ENCODE results near the gene PKD2L2. TPM values are rescaled to one million over a fixed set of nuclear protein-coding genes. Genes with fewer than 3 reads are reported as not detected.
"Not testable (repeated sequence)": the region's sequence is repeated elsewhere in the genome, so short reads cannot be mapped to it uniquely, and the experiment has no call there.

The PKD2L2 gene
- total RNA-seq, 1 experiment from 2014 or later = not detected

DNA sequence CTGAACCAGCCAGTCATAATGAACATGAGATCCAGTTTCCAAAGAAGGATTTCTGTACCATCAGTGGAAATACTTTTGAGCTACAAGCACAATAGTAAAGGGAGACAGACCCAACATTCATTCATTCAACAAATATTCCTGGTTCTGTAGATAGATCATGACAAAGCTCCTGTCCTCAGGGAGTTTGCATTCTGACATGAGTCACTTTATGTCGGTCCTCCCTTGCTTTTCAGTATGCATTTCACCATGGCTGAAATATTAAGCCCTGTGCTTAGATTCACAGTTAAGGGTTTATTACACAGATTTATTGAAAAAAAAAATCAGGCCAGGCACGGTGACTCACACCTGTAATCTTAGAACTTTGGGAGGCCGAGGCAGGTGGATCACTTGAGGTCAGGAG, 27.0 kb upstream of the PKD2L2 start:
- intact Hi-C loops (cut with micrococcal nuclease; ENCODE audit: unreplicated experiment) = no loop called here
- peaks cover 4% of the 10 kb centered on the region for H3K27me3 Mint-ChIP-seq (ENCODE audit: insufficient read depth, unreplicated experiment)
- TF ChIP-seq, protein P1, sequence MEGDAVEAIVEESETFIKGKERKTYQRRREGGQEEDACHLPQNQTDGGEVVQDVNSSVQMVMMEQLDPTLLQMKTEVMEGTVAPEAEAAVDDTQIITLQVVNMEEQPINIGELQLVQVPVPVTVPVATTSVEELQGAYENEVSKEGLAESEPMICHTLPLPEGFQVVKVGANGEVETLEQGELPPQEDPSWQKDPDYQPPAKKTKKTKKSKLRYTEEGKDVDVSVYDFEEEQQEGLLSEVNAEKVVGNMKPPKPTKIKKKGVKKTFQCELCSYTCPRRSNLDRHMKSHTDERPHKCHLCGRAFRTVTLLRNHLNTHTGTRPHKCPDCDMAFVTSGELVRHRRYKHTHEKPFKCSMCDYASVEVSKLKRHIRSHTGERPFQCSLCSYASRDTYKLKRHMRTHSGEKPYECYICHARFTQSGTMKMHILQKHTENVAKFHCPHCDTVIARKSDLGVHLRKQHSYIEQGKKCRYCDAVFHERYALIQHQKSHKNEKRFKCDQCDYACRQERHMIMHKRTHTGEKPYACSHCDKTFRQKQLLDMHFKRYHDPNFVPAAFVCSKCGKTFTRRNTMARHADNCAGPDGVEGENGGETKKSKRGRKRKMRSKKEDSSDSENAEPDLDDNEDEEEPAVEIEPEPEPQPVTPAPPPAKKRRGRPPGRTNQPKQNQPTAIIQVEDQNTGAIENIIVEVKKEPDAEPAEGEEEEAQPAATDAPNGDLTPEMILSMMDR (IDR thresholded peaks at IDR 0.05; ENCODE audit: insufficient read depth in 1 of 2, low read depth in 1 of 2, low read length in 1 of 2, severe bottlenecking in 1 of 2, unreplicated experiment in 1 of 2) = no peak
- no peaks in the 10 kb centered on the region for H3K36me3 ChIP-seq (ENCODE audit: control insufficient read depth, insufficient read depth, low read length)
- no peaks in the 10 kb centered on the region for H3K4me1 Mint-ChIP-seq (ENCODE audit: low read depth, unreplicated experiment)
- no peaks in the 10 kb centered on the region; the same call in 1 of the 2 replicates for H3K27me3 ChIP-seq (replicated peaks; ENCODE audit: control insufficient read depth, insufficient read depth, low read length)
- no peaks in the 10 kb centered on the region for H3K9me3 Mint-ChIP-seq (ENCODE audit: unreplicated experiment)
- H3K27ac Mint-ChIP-seq (ENCODE audit: unreplicated experiment) = no peak overlapping the region
- no peaks in the 10 kb centered on the region for H3K4me1 ChIP-seq
- no peak overlapping the region for H3K4me3 Mint-ChIP-seq (ENCODE audit: unreplicated experiment)
- CTCF ChIA-PET = no interaction called here
- H3K36me3 Mint-ChIP-seq (ENCODE audit: insufficient read depth, unreplicated experiment) = no peaks in the 10 kb centered on the region
- no TSS peak for BruUV-seq (replicated peaks)
- no peak overlapping the region for H3K4me3 ChIP-seq (ENCODE audit: low read depth, low read length)
- DNase-seq = no peak
- POLR2A ChIA-PET = no interaction called here
- H3K9me3 ChIP-seq = no peaks in the 10 kb centered on the region

- BruUV-seq (replicated peaks); H3K4me1 ChIP-seq; H3K27me3 ChIP-seq (replicated peaks; ENCODE audit: control insufficient read depth, insufficient read depth, low read length); H3K36me3 Mint-ChIP-seq (ENCODE audit: insufficient read depth, unreplicated experiment); H3K9me3 ChIP-seq; H3K36me3 ChIP-seq (ENCODE audit: control insufficient read depth, insufficient read depth, low read length); H3K4me3 Mint-ChIP-seq (ENCODE audit: unreplicated experiment); H3K27ac Mint-ChIP-seq (ENCODE audit: unreplicated experiment); H3K9me3 Mint-ChIP-seq (ENCODE audit: unreplicated experiment); DNase-seq; H3K4me3 ChIP-seq (ENCODE audit: low read depth, low read length); H3K27me3 Mint-ChIP-seq (ENCODE audit: insufficient read depth, unreplicated experiment); H3K4me1 Mint-ChIP-seq (ENCODE audit: low read depth, unreplicated experiment); intact Hi-C loops (cut with micrococcal nuclease; ENCODE audit: unreplicated experiment); POLR2A ChIA-PET: not testable (repeated sequence)
- CTCF ChIA-PET = interaction anchor here (0.5 kb wide), 1 partner anchor 177 kb away, joined by 4 read pairs; no protein-coding TSS in a partner anchor
These were observed 25.6 kb upstream of the PKD2L2 start for GRCh38 chr5:137863653-137864052.

GRCh38 chr5:137866541-137867388, 22.5 kb upstream of the PKD2L2 start:
- Mint-ChIP-seq H3K27ac (ENCODE audit: unreplicated experiment) (no peak overlapping the region), H3K4me1 (ENCODE audit: low read depth, unreplicated experiment) (no peaks in the 10 kb centered on the region), H3K4me3 (ENCODE audit: unreplicated experiment) (no peak overlapping the region), H3K36me3 (ENCODE audit: insufficient read depth, unreplicated experiment) (no peaks in the 10 kb centered on the region), H3K9me3 (ENCODE audit: unreplicated experiment) (no peaks in the 10 kb centered on the region), H3K27me3 (ENCODE audit: insufficient read depth, unreplicated experiment) (peaks cover 7% of the 10 kb centered on the region)
- ChIA-PET POLR2A (no interaction called here), CTCF (no interaction called here)
- intact Hi-C loops (cut with micrococcal nuclease; ENCODE audit: unreplicated experiment) = no loop called here
- TF ChIP-seq, protein P1 (IDR thresholded peaks at IDR 0.05; ENCODE audit: insufficient read depth in 1 of 2, low read depth in 1 of 2, low read length in 1 of 2, severe bottlenecking in 1 of 2, unreplicated experiment in 1 of 2) = no peak
- H3K4me3 ChIP-seq (ENCODE audit: low read depth, low read length) = no peak overlapping the region
- H3K36me3 ChIP-seq (ENCODE audit: control insufficient read depth, insufficient read depth, low read length) = no peaks in the 10 kb centered on the region
- no peaks in the 10 kb centered on the region for H3K4me1 ChIP-seq
- no TSS peak for BruUV-seq (replicated peaks)
- DNase-seq = no peak
- H3K9me3 ChIP-seq = no peaks in the 10 kb centered on the region
- H3K27me3 ChIP-seq (replicated peaks; ENCODE audit: control insufficient read depth, insufficient read depth, low read length) = no peaks in the 10 kb centered on the region; the same call in 1 of the 2 replicates

Measured in Caco-2 (cell line).